ENCODE results near the gene JAKMIP2. TPM values are rescaled to one million over a fixed set of nuclear protein-coding genes. Genes with fewer than 3 reads are reported as not detected.

Gene JAKMIP2
- polyA plus RNA-seq, 4 donors = 3.6 to 5.4 (median 4.9) TPM

Other genes starting within 250 kb of the JAKMIP2 start
- 100 to 1,000 TPM in 1 of 4 donors, 10 to 100 TPM in 2, 1 to 10 TPM in 1; 9.0 to 108 (median 50.4) TPM for gene SPINK1, start 48.9 kb upstream of the JAKMIP2 start, polyA plus RNA-seq (ENCODE audit: insufficient read length in 4 of 4)
- 1 to 10 TPM in 1 of 4 donors, under 1 TPM in 1, not detected in 2; 0.97 to 2.2 TPM for gene SCGB3A2, start 96.0 kb upstream of the JAKMIP2 start, polyA plus RNA-seq (ENCODE audit: insufficient read length in 4 of 4)
- gene C5orf46, start 123.8 kb upstream of the JAKMIP2 start, polyA plus RNA-seq (ENCODE audit: insufficient read length in 4 of 4) = not detected

Measured in right renal pelvis (tissue), 4 donors.